ENCODE results near the gene MLLT3. TPM values are rescaled to one million over a fixed set of nuclear protein-coding genes. Genes with fewer than 3 reads are reported as not detected.

MLLT3 gene
- total and polyA plus RNA-seq, 2 of the 13 experiments (the other 11 are each of a cell fraction or from before 2014, with no cell fraction given): 12.3 to 12.6 TPM

GRCh38 chr9:20511686-20512085 lies 110.6 kb downstream of the MLLT3 start (continued):
- TF ChIP-seq DMTF1 (CRISPR knock-in tag; IDR thresholded peaks at IDR 0.05) (no peak), ZNF773 (CRISPR knock-in tag; IDR thresholded peaks at IDR 0.05; ENCODE audit: borderline replicate concordance) (no peak), DPF2 (CRISPR knock-in tag; IDR thresholded peaks at IDR 0.05; ENCODE audit: borderline replicate concordance, low read depth) (no peak), SATB2 (CRISPR knock-in tag; IDR thresholded peaks at IDR 0.05) (no peak), RBM22 (optimal IDR thresholded peaks at IDR 0.05; ENCODE audit: low read length) (no peak), ZNF318 (CRISPR knock-in tag; IDR thresholded peaks at IDR 0.05) (no peak), KDM1A (CRISPR knock-in tag; IDR thresholded peaks at IDR 0.05) (no peak), NCOA1 (CRISPR knock-in tag; IDR thresholded peaks at IDR 0.05) (no peak), ZNF891 (CRISPR knock-in tag; IDR thresholded peaks at IDR 0.05) (no peak)

Data from HepG2 (cell line).